Fibroblast of lung (primary cell): ENCODE results near the gene MICOS13. TPM values are rescaled to one million over a fixed set of nuclear protein-coding genes. Genes with fewer than 3 reads are reported as not detected.

Source experiments
- DNase-seq, 2 donors: peaks; one replicate each; pipeline versions ENCODE4 v3.0.0 to v3.0.0-alpha.2; 2010; ENCODE audit warnings: low read depth in 2 of 2
- H2AFZ ChIP-seq: 2 replicates; pipeline ENCODE4 v1.5.1; 2012; ENCODE audit warnings: low read length, control low read depth, inconsistent platforms
- H3K27ac ChIP-seq: 2 replicates; pipeline ENCODE4 v1.5.1; 2011; ENCODE audit warnings: low read length, control low read depth; ENCODE audit not compliant: insufficient read depth
- H3K27me3 ChIP-seq: 2 replicates; pipeline ENCODE4 v1.5.1; 2011; ENCODE audit warnings: mild to moderate bottlenecking, low read length; ENCODE audit not compliant: control insufficient read depth, insufficient read depth
- H3K36me3 ChIP-seq: 2 replicates; pipeline ENCODE4 v1.5.1; 2011; ENCODE audit warnings: low read length; ENCODE audit not compliant: control insufficient read depth, insufficient read depth
- H3K4me1 ChIP-seq: 2 replicates; pipeline ENCODE4 v1.5.1; 2011; ENCODE audit warnings: low read length; ENCODE audit not compliant: control insufficient read depth, insufficient read depth; ENCODE audit errors: extremely low read depth
- H3K4me2 ChIP-seq: 2 replicates; pipeline ENCODE4 v1.5.1; 2011; ENCODE audit warnings: low read length, control low read depth; ENCODE audit not compliant: insufficient read depth; ENCODE audit errors: extremely low read depth
- H3K4me3 ChIP-seq, 4 experiments: fragments of 200-600 bp in 1 of 4; sonication (generic) in 1 of 4; replicated peaks in 1 of 4; 2 replicates each; pipeline ENCODE4 v1.5.1; 2011 to 2016; ENCODE audit warnings: low read length in 4 of 4, low read depth in 3 of 4, mild to moderate bottlenecking in 3 of 4, control low read depth in 2 of 4, inconsistent platforms in 1 of 4, mixed read lengths in 1 of 4; ENCODE audit not compliant: insufficient read depth in 1 of 4; ENCODE audit errors: control extremely low read depth in 1 of 4
- H3K79me2 ChIP-seq: 2 replicates; pipeline ENCODE4 v1.5.1; 2012; ENCODE audit warnings: mild to moderate bottlenecking, low read length, inconsistent platforms; ENCODE audit not compliant: control insufficient read depth, insufficient read depth
- H3K9ac ChIP-seq: 2 replicates; pipeline ENCODE4 v1.5.1; 2011; ENCODE audit warnings: mild to moderate bottlenecking, low read length, control low read depth; ENCODE audit not compliant: insufficient read depth
- H3K9me3 ChIP-seq: 2 replicates; pipeline ENCODE4 v1.5.1; 2012; ENCODE audit warnings: low read depth, low read length; ENCODE audit not compliant: control insufficient read depth, insufficient read depth
- H4K20me1 ChIP-seq: 2 replicates; pipeline ENCODE4 v1.5.1; 2011; ENCODE audit warnings: low read length; ENCODE audit not compliant: control insufficient read depth, insufficient read depth; ENCODE audit errors: extremely low read depth
- EZH2 ChIP-seq: IDR thresholded peaks from 2 replicates; pipeline ENCODE4 v1.5.1; 2012; ENCODE audit warnings: low read length, control low read depth, mild to moderate bottlenecking; ENCODE audit errors: missing control alignments
- polyA plus RNA-seq, 2 donors: library from polyadenylated mRNA; depleted of rRNA in 1 of 2; stranded (reverse) in 1 of 2; unstranded in 1 of 2; fragments of >200 nt; gene quantifications; 2 replicates each; pipeline ENCODE4 v1.2.1, GENCODE V29; 2011 to 2012; ENCODE audit warnings: missing spikeins in 1 of 2
- total RNA-seq: library from RNA; depleted of rRNA; stranded (reverse); fragments of >200 nt; gene quantifications from 2 replicates; pipeline ENCODE4 v1.2.1, GENCODE V29; 2014
- TF ChIP-seq, protein P1 (sequence below), 2 donors: IDR thresholded peaks in 1 of 2; conservative IDR thresholded peaks in 1 of 2; 1 replicate in 1 of 2; 2 replicates in 1 of 2; pipeline ENCODE4 v1.5.1; 2011 to 2012; ENCODE audit warnings: low read length in 2 of 2, control low read depth in 1 of 2, inconsistent platforms in 1 of 2, low read depth in 1 of 2, mild to moderate bottlenecking in 1 of 2

MICOS13 gene
- total and polyA plus RNA-seq, 2 donors (not counting 1 experiment from before 2014, with no cell fraction given) = 20.8 to 73.5 TPM

DNA sequence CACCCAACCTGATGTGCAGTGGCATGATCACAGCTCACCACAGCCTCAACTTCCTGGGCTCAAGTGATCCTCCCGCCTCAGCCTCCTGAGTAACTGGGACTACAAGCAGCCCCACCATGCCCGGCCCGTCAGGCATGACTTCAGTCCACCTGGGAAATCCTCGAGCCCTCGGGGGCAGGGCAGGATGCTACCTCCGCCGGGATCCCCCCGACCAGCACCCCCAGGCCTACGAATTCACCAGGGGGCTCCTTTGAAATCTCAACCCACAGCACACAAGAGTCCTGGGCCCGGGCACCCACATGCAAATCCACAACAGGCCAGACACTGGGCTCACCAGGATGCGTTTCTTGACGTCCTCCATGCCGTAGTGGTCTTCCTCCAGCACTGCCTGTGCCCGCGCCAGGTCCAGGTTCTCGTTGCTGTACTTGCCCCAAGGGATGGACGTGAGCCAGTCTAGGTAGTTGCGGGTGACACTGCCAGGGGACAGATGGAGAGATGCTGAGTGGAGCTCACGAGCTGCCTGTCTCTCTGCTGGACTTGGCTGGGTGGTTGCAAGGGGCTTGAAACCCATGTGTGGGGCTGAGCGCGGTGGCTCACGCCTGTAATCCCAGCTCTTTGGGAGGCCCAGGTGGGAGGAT, 20.3 kb upstream of the MICOS13 start:
- DNase-seq = no peak
- TF ChIP-seq, protein P1, sequence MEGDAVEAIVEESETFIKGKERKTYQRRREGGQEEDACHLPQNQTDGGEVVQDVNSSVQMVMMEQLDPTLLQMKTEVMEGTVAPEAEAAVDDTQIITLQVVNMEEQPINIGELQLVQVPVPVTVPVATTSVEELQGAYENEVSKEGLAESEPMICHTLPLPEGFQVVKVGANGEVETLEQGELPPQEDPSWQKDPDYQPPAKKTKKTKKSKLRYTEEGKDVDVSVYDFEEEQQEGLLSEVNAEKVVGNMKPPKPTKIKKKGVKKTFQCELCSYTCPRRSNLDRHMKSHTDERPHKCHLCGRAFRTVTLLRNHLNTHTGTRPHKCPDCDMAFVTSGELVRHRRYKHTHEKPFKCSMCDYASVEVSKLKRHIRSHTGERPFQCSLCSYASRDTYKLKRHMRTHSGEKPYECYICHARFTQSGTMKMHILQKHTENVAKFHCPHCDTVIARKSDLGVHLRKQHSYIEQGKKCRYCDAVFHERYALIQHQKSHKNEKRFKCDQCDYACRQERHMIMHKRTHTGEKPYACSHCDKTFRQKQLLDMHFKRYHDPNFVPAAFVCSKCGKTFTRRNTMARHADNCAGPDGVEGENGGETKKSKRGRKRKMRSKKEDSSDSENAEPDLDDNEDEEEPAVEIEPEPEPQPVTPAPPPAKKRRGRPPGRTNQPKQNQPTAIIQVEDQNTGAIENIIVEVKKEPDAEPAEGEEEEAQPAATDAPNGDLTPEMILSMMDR (conservative IDR thresholded peaks at IDR 0.05 in 1 of 2, IDR thresholded peaks at IDR 0.05 in 1 of 2; ENCODE audit: low read depth in 1 of 2, low read length in 2 of 2) = no peak
- TF ChIP-seq EZH2 = no peak
- H3K36me3 ChIP-seq = peaks cover 46% of the 10 kb centered on the region
- H4K20me1 ChIP-seq = no peaks in the 10 kb centered on the region
- peaks cover 9% of the 10 kb centered on the region for H3K79me2 ChIP-seq
- H3K27ac ChIP-seq = no peak overlapping the region
- H3K4me1 ChIP-seq = peaks cover 2% of the 10 kb centered on the region
- H3K4me3 ChIP-seq = no peak overlapping the region
- H2AFZ ChIP-seq = no peak overlapping the region
- no peak overlapping the region for H3K9ac ChIP-seq
- H3K9me3 ChIP-seq = no peaks in the 10 kb centered on the region
- H3K27me3 ChIP-seq = no peaks in the 10 kb centered on the region
- H3K4me2 ChIP-seq = no peak overlapping the region

DNA sequence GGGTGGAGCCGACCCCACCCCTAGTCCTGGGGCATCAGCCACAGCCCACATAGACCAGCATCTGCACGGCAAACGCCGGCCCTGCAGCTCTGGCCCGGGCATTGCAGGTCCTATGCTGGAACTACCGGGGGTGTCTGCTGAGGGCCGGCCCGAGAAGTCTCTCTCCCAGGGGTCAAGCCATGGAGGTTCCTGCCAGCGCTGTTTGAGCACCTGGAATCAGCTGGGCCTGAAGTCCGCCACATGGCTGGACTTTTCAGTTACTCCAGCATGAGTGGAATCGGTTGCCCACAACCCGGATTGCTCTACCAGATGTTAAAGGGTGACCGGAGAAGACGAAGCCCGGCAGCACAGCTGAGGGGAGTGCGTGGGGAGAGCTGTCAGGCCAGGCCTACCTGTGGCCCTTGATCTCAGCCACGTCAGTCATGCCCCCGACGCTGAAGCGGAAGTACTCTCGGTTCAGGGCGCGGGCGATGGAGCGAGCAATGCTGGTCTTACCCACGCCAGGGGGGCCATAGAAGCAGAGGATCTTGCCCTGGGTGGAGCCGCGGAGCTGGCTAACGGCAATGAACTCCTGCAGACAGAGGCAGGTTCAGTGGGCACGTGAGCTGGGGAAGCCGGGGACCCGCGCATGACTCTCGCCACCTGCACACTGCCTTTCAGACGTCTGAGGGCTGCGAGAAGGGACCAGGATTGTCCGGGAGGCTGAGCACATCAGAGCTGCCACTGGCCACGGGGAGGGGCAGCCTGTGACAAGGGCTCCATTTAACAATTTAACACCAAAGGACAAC, 18.5 kb upstream of the MICOS13 start:
- H3K27me3 ChIP-seq = no peaks in the 10 kb centered on the region
- H3K9me3 ChIP-seq = no peaks in the 10 kb centered on the region
- no peak overlapping the region for H3K27ac ChIP-seq
- no peak overlapping the region for H3K9ac ChIP-seq
- H3K4me2 ChIP-seq = no peak overlapping the region
- peaks cover 2% of the 10 kb centered on the region for H3K4me1 ChIP-seq
- H4K20me1 ChIP-seq = no peaks in the 10 kb centered on the region
- peaks cover 46% of the 10 kb centered on the region for H3K36me3 ChIP-seq
- H3K4me3 ChIP-seq = no peak overlapping the region
- peaks cover 25% of the 10 kb centered on the region for H3K79me2 ChIP-seq
- DNase-seq = no peak
- H2AFZ ChIP-seq = no peak overlapping the region
- TF ChIP-seq, protein P1 (conservative IDR thresholded peaks at IDR 0.05 in 1 of 2, IDR thresholded peaks at IDR 0.05 in 1 of 2; ENCODE audit: low read depth in 1 of 2, low read length in 2 of 2) = no peak
- TF ChIP-seq EZH2 = no peak

DNA sequence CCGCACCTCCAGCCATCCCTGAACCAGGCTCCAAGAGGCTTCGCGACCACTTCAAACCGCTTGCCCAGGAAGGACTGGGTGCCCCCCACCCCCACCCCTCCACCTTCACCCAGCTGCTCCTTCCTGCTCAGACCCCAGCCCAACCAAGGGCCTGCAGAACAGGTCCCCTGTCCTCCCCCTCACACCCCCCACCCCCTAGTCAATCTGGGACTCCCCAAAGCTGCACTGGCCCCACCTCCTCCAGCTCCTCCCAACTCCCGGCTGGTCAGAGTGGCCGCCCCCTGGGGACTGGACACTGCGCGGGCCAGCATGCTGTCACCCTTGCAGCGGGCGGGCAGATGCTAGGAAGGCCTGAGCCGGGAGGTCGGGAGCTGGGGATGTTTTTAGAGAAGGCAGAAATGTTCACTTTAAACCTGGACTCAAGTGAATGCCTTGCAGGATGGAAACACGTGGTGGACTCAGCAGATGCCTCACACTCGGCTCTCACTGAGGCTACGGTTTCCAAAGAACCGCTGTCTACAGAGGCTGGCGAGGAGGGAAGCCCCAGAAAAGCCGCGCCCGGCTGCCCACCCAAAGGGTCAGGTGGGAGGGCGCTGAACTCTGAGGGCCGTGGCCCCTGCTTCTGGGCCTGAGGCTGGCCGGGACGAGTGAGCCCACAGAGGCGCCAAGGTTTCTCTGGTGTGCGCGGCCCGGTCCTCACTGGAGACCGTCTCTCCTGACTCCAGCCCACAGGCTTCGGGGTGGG, 17.7 kb upstream of the MICOS13 start:
- Histone ChIP-seq H3K4me3 (no peak overlapping the region), H3K9me3 (no peaks in the 10 kb centered on the region), H2AFZ (no peak overlapping the region), H4K20me1 (no peaks in the 10 kb centered on the region), H3K27ac (no peak overlapping the region), H3K27me3 (no peaks in the 10 kb centered on the region), H3K4me1 (no peaks in the 10 kb centered on the region), H3K4me2 (no peak overlapping the region), H3K9ac (no peak overlapping the region), H3K79me2 (peaks cover 32% of the 10 kb centered on the region), H3K36me3 (peaks cover 46% of the 10 kb centered on the region)
- DNase-seq = no peak
- TF ChIP-seq, protein P1 (conservative IDR thresholded peaks at IDR 0.05 in 1 of 2, IDR thresholded peaks at IDR 0.05 in 1 of 2; ENCODE audit: low read depth in 1 of 2, low read length in 2 of 2) = no peak
- TF ChIP-seq EZH2 = no peak
